GM12892 (cell line): ENCODE measurements around the gene IL5.

Experiments used
- POLR2A ChIP-seq: IDR thresholded peaks from 2 replicates; pipeline ENCODE4 v1.6.1; 2011; ENCODE audit warnings: low read depth, low read length, control low read depth
- POLR2AphosphoS5 ChIP-seq: IDR thresholded peaks from 2 replicates; pipeline ENCODE4 v1.6.1; 2011; ENCODE audit warnings: low read depth, low read length, control low read depth
- TAF1 ChIP-seq: IDR thresholded peaks from 2 replicates; pipeline ENCODE4 v1.6.1; 2011; ENCODE audit warnings: low read depth, mild to moderate bottlenecking, control low read depth, low read length, borderline replicate concordance

DNA sequence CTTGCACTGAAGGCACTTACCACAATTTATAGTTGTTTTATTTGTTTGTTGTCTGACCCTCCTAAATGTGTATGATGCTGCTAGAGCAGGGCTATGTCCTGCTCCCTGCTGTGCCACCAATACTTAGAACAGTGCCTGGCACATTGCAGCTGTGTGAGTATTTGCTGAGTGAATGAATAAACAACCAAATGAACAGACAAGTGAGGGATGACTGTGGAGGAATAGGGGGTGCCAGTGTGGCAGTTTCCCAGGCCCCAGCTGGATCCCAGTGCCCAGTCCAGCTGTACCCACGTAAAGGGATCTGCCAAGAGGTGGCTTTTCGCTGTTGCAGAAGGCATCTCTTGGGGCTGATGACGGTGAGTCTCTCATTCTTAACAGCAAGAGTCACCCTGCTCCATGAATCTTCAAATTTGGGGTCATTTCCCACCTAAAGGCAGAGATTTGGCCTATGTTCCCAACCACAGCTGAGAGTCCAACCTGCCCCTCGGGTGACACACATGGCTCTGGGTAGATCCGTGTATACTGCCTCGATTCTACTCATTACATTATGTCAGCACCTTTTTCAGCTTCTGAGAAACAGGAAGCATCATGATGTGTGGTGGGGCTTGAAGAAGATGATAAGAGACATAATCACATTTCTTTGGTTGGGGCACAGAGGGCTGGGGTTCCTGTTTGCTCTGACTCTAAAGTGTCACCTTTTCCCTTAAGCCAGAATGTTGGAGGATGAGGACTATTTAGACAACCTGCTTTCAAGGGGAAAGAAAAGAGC, 14.3 kb downstream of the IL5 start:
- TF ChIP-seq POLR2A = no peak
- TF ChIP-seq POLR2AphosphoS5 = no peak
- TF ChIP-seq TAF1 = no peak
